Astrocyte (in vitro differentiated cells and primary cell): ENCODE measurements around the gene GMDS.

ENCODE experiments used
- CTCF ChIP-seq: IDR thresholded peaks from 2 replicates; pipeline ENCODE4 v1.5.1; 2011; ENCODE audit warnings: low read depth, mild to moderate bottlenecking, inconsistent platforms, low read length, moderate library complexity; ENCODE audit not compliant: insufficient read depth
- EZH2 ChIP-seq: IDR thresholded peaks from 2 replicates; pipeline ENCODE4 v1.6.1; 2012; ENCODE audit warnings: mild to moderate bottlenecking, low read length, inconsistent platforms; ENCODE audit not compliant: insufficient read depth

- TF ChIP-seq CTCF, result no peak
- TF ChIP-seq EZH2, result no peak
These were observed 615.1 kb downstream of the GMDS start for GRCh38 chr6:1630212-1630770.
